A549 (cell line): Measurements from ENCODE around the gene RAPGEF4.

Source experiments
- CHD2 ChIP-seq: fragments of 150-350 bp; IDR thresholded peaks from 2 replicates; pipeline ENCODE4 v1.6.1; 2014; ENCODE audit warnings: low read length; ENCODE audit not compliant: partially characterized antibody
- EHMT2 ChIP-seq: fragments of 200-600 bp; sonication (generic); IDR thresholded peaks from 2 replicates; pipeline ENCODE4 v1.6.1; 2016; ENCODE audit warnings: antibody characterized with exemption, low read depth, mild to moderate bottlenecking, moderate library complexity
- ELK1 ChIP-seq: fragments of 150-350 bp; IDR thresholded peaks from 2 replicates; pipeline ENCODE4 v1.6.1; 2014; ENCODE audit warnings: low read depth, mild to moderate bottlenecking, low read length
- EP300 ChIP-seq, 2 experiments: fragments of >200 bp; sonication (Bioruptor Twin); formaldehyde crosslinking; IDR thresholded peaks; 2 replicates in 1 of 2; 3 replicates in 1 of 2; pipeline ENCODE4 v1.6.1; 2016 to 2017
- POLR2A ChIP-seq: IDR thresholded peaks from 2 replicates; pipeline ENCODE4 v1.6.1; 2012; ENCODE audit warnings: mild to moderate bottlenecking, low read length
- RNF2 ChIP-seq: fragments of 200-600 bp; sonication (generic); IDR thresholded peaks from 2 replicates; pipeline ENCODE4 v1.6.1; 2016; ENCODE audit warnings: low read depth, mild to moderate bottlenecking, antibody characterized with exemption, moderate library complexity, borderline replicate concordance
- USF2 ChIP-seq: fragments of 450-650 bp; IDR thresholded peaks from 2 replicates; pipeline ENCODE4 v1.6.1; 2014; ENCODE audit warnings: antibody characterized with exemption
- TF ChIP-seq, protein P1 (sequence below): fragments of >200 bp; sonication (Bioruptor Twin); formaldehyde crosslinking; IDR thresholded peaks from 3 replicates; pipeline ENCODE4 v1.5.1; 2016
- TF ChIP-seq, protein P2 (sequence below): IDR thresholded peaks from 2 replicates; pipeline ENCODE4 v1.6.1; 2012

- TF ChIP-seq, protein P1, sequence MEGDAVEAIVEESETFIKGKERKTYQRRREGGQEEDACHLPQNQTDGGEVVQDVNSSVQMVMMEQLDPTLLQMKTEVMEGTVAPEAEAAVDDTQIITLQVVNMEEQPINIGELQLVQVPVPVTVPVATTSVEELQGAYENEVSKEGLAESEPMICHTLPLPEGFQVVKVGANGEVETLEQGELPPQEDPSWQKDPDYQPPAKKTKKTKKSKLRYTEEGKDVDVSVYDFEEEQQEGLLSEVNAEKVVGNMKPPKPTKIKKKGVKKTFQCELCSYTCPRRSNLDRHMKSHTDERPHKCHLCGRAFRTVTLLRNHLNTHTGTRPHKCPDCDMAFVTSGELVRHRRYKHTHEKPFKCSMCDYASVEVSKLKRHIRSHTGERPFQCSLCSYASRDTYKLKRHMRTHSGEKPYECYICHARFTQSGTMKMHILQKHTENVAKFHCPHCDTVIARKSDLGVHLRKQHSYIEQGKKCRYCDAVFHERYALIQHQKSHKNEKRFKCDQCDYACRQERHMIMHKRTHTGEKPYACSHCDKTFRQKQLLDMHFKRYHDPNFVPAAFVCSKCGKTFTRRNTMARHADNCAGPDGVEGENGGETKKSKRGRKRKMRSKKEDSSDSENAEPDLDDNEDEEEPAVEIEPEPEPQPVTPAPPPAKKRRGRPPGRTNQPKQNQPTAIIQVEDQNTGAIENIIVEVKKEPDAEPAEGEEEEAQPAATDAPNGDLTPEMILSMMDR, result no peak
- TF ChIP-seq EHMT2, result no peak
- TF ChIP-seq EP300 (IDR thresholded peaks at IDR 0.05), result no peak
- no peak for TF ChIP-seq ELK1
- TF ChIP-seq POLR2A, result no peak
- TF ChIP-seq CHD2, result no peak
- TF ChIP-seq, protein P2, sequence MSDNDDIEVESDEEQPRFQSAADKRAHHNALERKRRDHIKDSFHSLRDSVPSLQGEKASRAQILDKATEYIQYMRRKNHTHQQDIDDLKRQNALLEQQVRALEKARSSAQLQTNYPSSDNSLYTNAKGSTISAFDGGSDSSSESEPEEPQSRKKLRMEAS, result no peak
- no peak for TF ChIP-seq RNF2
- no peak for TF ChIP-seq USF2
Observed at GRCh38 chr2:172860336-172860707, 124.7 kb downstream of the RAPGEF4 start.
